ENCODE measurements around the gene MINK1. TPM values are rescaled to one million over a fixed set of nuclear protein-coding genes. Genes with fewer than 3 reads are reported as not detected.
"Not testable (repeated sequence)": the region's sequence is repeated elsewhere in the genome, so short reads cannot be mapped to it uniquely, and the experiment has no call there.

Gene MINK1
- total RNA-seq, 1 donor from 2014 or later: 59.7 TPM

DNA sequence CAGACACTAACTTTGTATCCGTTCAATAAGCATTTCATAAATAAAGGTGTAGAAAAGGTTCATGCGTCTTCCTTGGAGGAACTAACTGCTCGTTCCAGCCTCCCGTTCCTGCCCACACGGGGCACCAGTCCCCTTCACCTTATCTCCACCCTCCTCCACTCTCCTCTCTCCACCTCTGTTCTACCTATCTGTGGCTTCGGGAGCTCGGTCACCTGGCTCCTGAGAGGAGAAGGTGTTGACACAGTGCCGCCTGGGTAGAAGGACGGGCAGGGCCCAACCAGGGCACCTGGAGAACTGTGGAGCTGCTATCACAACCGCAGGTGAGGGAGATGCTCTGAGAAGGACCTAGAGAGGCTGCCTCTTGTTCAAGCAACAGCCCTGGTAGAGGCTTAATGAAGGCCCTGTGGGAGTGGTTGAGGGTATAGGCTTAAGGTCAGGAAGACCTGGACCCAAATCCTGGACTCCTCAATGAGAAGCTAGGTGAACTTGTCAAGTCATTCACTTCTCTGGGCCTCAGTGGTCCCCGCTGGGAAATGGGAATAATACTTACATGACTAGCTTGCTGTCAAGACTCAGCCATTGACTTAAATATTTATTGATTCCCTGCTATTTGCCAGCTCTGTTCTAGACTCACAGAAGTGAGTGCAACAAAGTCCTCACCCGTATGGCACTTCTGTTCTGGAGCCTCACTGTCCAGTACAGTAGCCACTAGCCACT, 9.6 kb upstream of the MINK1 start:
- Mint-ChIP-seq H3K4me1 (no peaks in the 10 kb centered on the region), H3K9me3 (no peaks in the 10 kb centered on the region)

GRCh38 chr17:4827399-4827798, 5.7 kb upstream of the MINK1 start:
- intact Hi-C loops (cut with micrococcal nuclease): no loop called here
- H3K27ac Mint-ChIP-seq: no peak overlapping the region
- DNase-seq: no peak
- no peaks in the 10 kb centered on the region for H3K27me3 Mint-ChIP-seq
- no peaks in the 10 kb centered on the region for H3K9me3 Mint-ChIP-seq
- H3K36me3 Mint-ChIP-seq (ENCODE audit: low read depth): no peaks in the 10 kb centered on the region
- no peak overlapping the region for H3K4me3 Mint-ChIP-seq
- no peaks in the 10 kb centered on the region for H3K4me1 Mint-ChIP-seq

More for the DNA sequence above, 9.6 kb upstream of the MINK1 start:
- H3K36me3 Mint-ChIP-seq (ENCODE audit: low read depth): peaks cover 2% of the 10 kb centered on the region
- no peak overlapping the region for H3K27ac Mint-ChIP-seq
- no peaks in the 10 kb centered on the region for H3K27me3 Mint-ChIP-seq
- no peak overlapping the region for H3K4me3 Mint-ChIP-seq
- intact Hi-C loops (cut with micrococcal nuclease): no loop called here
- DNase-seq: no peak

DNA sequence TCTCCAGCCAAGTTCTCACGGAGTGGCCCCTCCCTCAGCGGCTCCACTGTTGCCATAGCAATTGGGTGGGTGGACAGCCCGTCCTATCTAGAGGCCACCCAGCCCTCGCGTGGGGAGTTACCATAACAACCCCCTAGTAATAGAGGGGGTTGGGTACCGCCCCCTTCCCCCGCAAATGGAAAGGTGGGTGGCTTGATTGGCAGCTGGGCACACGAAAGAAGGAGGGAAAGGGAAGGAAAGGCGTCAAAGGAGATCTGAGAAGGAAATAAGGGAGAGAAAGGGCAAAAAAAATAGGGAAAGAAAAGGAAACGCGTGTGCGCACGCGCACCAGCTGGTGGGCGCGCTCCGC, 337 bp upstream of the MINK1 start:
- not testable (repeated sequence) for H3K36me3 Mint-ChIP-seq (ENCODE audit: low read depth)

DNA sequence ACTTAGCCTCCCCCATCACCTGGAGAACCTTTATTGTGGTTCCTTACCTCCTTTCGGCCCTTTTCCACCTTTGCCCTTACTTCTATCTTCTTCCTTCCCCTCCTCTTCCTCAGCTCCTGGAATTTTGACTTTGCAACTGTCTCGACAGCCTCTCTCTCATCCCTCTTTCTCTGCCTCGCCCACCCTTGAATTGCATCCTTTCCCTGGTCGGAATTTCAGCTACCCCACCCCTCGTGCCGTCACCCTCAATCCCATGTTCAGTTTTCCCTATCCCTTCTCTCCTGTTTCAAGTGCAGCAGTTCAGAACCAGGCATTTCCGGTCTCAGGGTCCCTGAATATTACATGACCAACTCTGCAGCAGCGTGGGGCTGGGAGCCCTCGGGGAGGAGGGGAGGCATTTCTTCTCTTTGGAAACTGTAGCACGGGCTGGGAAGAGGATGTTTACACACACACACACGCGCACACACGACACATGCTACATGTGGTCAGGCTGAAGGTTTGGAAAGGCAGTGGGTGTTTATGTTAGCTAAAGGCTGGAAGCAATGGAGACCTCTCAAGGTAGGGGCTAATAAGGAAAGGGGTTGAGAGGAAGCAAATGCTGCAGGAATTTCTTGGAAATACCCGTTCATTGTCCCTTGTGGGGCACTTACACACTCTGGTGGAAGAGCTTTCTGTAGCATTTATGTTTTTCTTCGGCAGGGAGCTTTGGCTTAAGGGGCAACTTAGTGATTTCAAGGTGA, 971 bp downstream of the MINK1 start:
- H3K4me1 Mint-ChIP-seq: peaks cover 34% of the 10 kb centered on the region
- intact Hi-C loops (cut with micrococcal nuclease): loop anchor here (1.0 to 10.0 kb wide), 3 partner anchors 44 to 124 kb away; partner anchors contain the start of gene ARRB2
- peaks cover 2% of the 10 kb centered on the region for H3K27me3 Mint-ChIP-seq
- H3K9me3 Mint-ChIP-seq: no peaks in the 10 kb centered on the region
- DNase-seq: peak; percentile 73
- peaks cover 20% of the 10 kb centered on the region for H3K36me3 Mint-ChIP-seq (ENCODE audit: low read depth)
- H3K4me3 Mint-ChIP-seq: peak overlapping the region; percentile 90
- peak overlapping the region; percentile 83 for H3K27ac Mint-ChIP-seq

More for the DNA sequence above, 337 bp upstream of the MINK1 start:
- Mint-ChIP-seq H3K4me1 (peaks cover 31% of the 10 kb centered on the region), H3K27ac (peak overlapping the region; percentile 95), H3K4me3 (peak overlapping the region; percentile 84)
- DNase-seq, H3K27me3 Mint-ChIP-seq, H3K9me3 Mint-ChIP-seq: not testable (repeated sequence)
- intact Hi-C loops (cut with micrococcal nuclease): loop anchor here (1.0 to 10.0 kb wide), 3 partner anchors 43 to 123 kb away; partner anchors contain the start of gene ARRB2

DNA sequence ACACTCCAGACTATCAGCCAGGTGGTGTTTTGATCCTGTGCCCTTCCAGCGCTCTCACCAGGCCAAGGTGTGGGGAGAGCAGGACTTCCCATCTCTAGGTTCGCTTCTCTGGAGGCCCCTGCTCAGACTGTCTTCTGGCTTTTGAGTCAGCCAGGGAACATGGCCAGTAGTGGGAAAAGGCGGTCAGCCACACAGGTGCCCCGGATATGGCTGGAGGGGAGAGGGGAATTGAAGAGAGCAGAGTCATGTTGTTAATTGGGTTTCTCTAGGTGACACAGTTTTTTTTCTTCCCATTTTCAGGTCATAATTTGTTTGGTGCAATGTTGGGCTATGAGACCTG, 1.5 kb downstream of the MINK1 start:
- Mint-ChIP-seq H3K4me3 (peak overlapping the region; percentile 90), H3K4me1 (peaks cover 40% of the 10 kb centered on the region), H3K36me3 (ENCODE audit: low read depth) (peaks cover 25% of the 10 kb centered on the region), H3K27ac (peak overlapping the region; percentile 83), H3K9me3 (no peaks in the 10 kb centered on the region), H3K27me3 (peaks cover 2% of the 10 kb centered on the region)
- intact Hi-C loops (cut with micrococcal nuclease): loop anchor here (10.0 kb wide), 1 partner anchor 50 kb away; no protein-coding TSS in a partner anchor
- no peak for DNase-seq

DNA sequence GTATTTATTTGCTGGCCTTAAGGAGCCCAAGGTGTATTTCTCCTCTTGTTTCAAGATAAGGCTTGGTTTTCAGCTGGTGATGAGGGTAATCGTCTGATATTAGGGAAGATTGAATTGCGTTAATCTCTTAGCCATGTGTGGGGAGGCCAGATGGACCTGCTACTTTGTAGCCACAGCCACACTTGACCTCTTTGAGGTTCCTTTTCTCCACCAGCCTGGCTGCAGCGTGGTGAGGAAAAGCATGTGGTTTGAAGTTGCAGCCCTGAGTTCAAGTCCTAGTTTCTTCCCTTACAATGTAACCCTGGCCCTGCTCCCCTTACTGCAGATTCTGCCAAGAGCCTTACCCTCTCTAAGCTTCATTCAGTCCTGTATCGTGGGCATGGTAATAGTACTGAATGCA, 3.1 kb downstream of the MINK1 start:
- H3K4me1 Mint-ChIP-seq: peaks cover 55% of the 10 kb centered on the region
- peaks cover 28% of the 10 kb centered on the region for H3K36me3 Mint-ChIP-seq (ENCODE audit: low read depth)
- peak overlapping the region; percentile 90 for H3K4me3 Mint-ChIP-seq
- DNase-seq: no peak
- H3K9me3 Mint-ChIP-seq: no peaks in the 10 kb centered on the region
- peaks cover 2% of the 10 kb centered on the region for H3K27me3 Mint-ChIP-seq
- peak overlapping the region; percentile 13 for H3K27ac Mint-ChIP-seq
- intact Hi-C loops (cut with micrococcal nuclease): loop anchor here (10.0 kb wide), 1 partner anchor 49 kb away; no protein-coding TSS in a partner anchor

GRCh38 chr17:4837471-4838308, 4.5 kb downstream of the MINK1 start:
- intact Hi-C loops (cut with micrococcal nuclease): loop anchor here (10.0 kb wide), 1 partner anchor 47 kb away; no protein-coding TSS in a partner anchor
- H3K27ac Mint-ChIP-seq: peak overlapping the region; percentile 13
- H3K9me3 Mint-ChIP-seq: no peaks in the 10 kb centered on the region
- peaks cover 28% of the 10 kb centered on the region for H3K36me3 Mint-ChIP-seq (ENCODE audit: low read depth)
- no peak for DNase-seq
- no peak overlapping the region for H3K4me3 Mint-ChIP-seq
- peaks cover 59% of the 10 kb centered on the region for H3K4me1 Mint-ChIP-seq
- peaks cover 2% of the 10 kb centered on the region for H3K27me3 Mint-ChIP-seq

DNA sequence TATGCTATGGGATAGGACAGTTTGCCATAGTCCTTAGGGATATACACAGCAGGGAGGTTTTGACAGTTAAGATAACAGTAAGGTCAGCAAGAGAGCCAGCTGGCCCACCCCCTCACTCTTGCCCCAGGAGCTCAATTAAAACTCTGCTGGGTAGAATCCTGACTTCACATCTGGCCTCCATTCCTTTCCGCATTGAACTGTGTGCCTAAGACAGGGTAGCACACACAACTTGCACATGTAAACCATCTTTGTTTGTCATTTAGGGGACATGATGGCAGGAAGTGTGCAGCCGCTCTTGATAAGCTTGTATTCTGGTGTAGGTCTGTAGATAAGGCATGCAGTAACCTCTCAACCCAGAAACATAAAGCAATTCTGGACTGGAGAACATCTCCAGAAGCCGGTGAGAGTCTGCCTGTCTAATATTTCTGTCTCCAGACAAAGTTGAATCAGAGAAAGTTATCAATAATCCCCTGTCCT, 5.2 kb downstream of the MINK1 start:
- Mint-ChIP-seq H3K9me3 (no peaks in the 10 kb centered on the region), H3K4me3 (no peak overlapping the region), H3K36me3 (ENCODE audit: low read depth) (peaks cover 28% of the 10 kb centered on the region), H3K27me3 (no peaks in the 10 kb centered on the region), H3K27ac (no peak overlapping the region), H3K4me1 (peaks cover 60% of the 10 kb centered on the region)
- intact Hi-C loops (cut with micrococcal nuclease): loop anchor here (10.0 kb wide), 1 partner anchor 46 kb away; no protein-coding TSS in a partner anchor
- DNase-seq: no peak

DNA sequence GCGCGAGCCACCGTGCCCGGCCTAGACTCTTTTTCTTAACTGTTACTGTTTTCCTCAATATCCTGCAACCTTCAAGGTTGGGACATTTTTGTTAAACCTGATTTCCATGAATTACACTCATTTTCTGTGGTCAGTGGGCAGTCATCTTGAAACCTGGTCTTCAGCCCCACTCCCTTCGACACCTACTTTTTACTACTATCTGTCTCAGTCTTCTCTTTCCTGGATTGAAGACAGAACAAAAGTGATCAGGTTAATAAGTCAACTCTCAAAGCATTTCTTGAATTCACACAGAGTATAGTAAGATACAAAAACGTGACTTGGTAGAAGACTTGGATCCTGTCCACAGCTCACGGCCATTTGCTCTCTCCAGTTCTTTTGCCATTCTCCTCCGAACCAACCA, 6.1 kb downstream of the MINK1 start:
- Mint-ChIP-seq H3K4me3 (no peak overlapping the region), H3K36me3 (ENCODE audit: low read depth) (peaks cover 27% of the 10 kb centered on the region), H3K27me3 (no peaks in the 10 kb centered on the region), H3K4me1 (peaks cover 54% of the 10 kb centered on the region), H3K27ac (no peak overlapping the region), H3K9me3 (no peaks in the 10 kb centered on the region)
- intact Hi-C loops (cut with micrococcal nuclease): loop anchor here (10.0 kb wide), 1 partner anchor 46 kb away; no protein-coding TSS in a partner anchor
- DNase-seq: no peak

GRCh38 chr17:4839965-4840892, 7.1 kb downstream of the MINK1 start:
- peak overlapping the region; percentile 63 for H3K4me3 Mint-ChIP-seq
- H3K4me1 Mint-ChIP-seq: peaks cover 45% of the 10 kb centered on the region
- peaks cover 32% of the 10 kb centered on the region for H3K36me3 Mint-ChIP-seq (ENCODE audit: low read depth)
- no peaks in the 10 kb centered on the region for H3K9me3 Mint-ChIP-seq
- peak overlapping the region; percentile 56 for H3K27ac Mint-ChIP-seq
- DNase-seq: no peak
- intact Hi-C loops (cut with micrococcal nuclease): loop anchor here (10.0 kb wide), 1 partner anchor 45 kb away; no protein-coding TSS in a partner anchor
- H3K27me3 Mint-ChIP-seq: no peaks in the 10 kb centered on the region

DNA sequence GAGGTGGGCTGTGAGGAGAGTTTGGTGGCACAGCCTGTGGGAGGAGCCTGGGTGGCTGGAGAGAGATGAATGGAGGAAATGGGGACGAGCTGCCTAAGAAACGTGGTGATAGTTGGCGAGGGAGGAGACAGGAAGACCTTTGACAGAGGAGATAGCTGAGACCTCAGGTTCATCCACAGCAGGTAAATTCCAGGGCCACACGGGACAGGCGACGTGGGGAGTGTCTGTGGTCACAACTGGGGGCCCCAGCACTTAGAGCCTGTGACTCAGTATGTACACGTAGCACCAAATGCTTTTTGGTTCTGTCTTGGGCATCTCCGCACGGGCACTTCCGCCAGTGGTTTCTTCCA, 7.7 kb downstream of the MINK1 start:
- no peaks in the 10 kb centered on the region for H3K9me3 Mint-ChIP-seq
- peak; percentile 69 for DNase-seq
- peaks cover 31% of the 10 kb centered on the region for H3K36me3 Mint-ChIP-seq (ENCODE audit: low read depth)
- peak overlapping the region; percentile 63 for H3K4me3 Mint-ChIP-seq
- H3K27me3 Mint-ChIP-seq: no peaks in the 10 kb centered on the region
- intact Hi-C loops (cut with micrococcal nuclease): no loop called here
- H3K4me1 Mint-ChIP-seq: peaks cover 40% of the 10 kb centered on the region
- H3K27ac Mint-ChIP-seq: peak overlapping the region; percentile 56

GRCh38 chr17:4842376-4842775, 9.2 kb downstream of the MINK1 start:
- intact Hi-C loops (cut with micrococcal nuclease): no loop called here
- H3K4me1 Mint-ChIP-seq: peaks cover 37% of the 10 kb centered on the region
- H3K36me3 Mint-ChIP-seq (ENCODE audit: low read depth): peaks cover 27% of the 10 kb centered on the region
- H3K4me3 Mint-ChIP-seq: no peak overlapping the region
- no peaks in the 10 kb centered on the region for H3K9me3 Mint-ChIP-seq
- H3K27me3 Mint-ChIP-seq: no peaks in the 10 kb centered on the region
- no peak for DNase-seq
- H3K27ac Mint-ChIP-seq: no peak overlapping the region
